H1 (cell line): ENCODE data around the gene LRRC3C. TPM values are rescaled to one million over a fixed set of nuclear protein-coding genes. Genes with fewer than 3 reads are reported as not detected.

Source experiments
- CTCF ChIA-PET: fragments of 300-600 bp; sonication (Branson Sonifier 250); formaldehyde crosslinking; loops from one replicate; lab custom pipeline; 2021; ENCODE audit not compliant: partially characterized antibody; lab: Charles Lee
- POLR2A ChIA-PET: fragments of 300-600 bp; sonication (Branson Sonifier 250); formaldehyde crosslinking; loops from one replicate; lab custom pipeline; 2021; ENCODE audit warnings: inconsistent platforms; ENCODE audit not compliant: partially characterized antibody; lab: Charles Lee
- DNase-seq, 2 experiments: peaks; one replicate each; pipeline versions ENCODE4 v3.0.0 to v3.0.0-alpha.2; 2010 to 2022; ENCODE audit warnings: low spot score in 2 of 2, low read depth in 1 of 2, mixed read lengths in 1 of 2
- FAIRE-seq: peaks from 2 replicates; lab custom pipeline; 2011; peaks lifted over from hg19 to GRCh38; lab: Jason Lieb, UNC
- H2AFZ ChIP-seq: 2 replicates; pipeline ENCODE4 v1.8.1; 2012; ENCODE audit warnings: low read length, inconsistent platforms
- H2AK5ac ChIP-seq: 2 replicates; pipeline ENCODE4 v1.6.1; 2013; ENCODE audit warnings: low read depth, low read length
- H2BK120ac ChIP-seq: replicated peaks from 2 replicates; pipeline ENCODE3; 2013; ENCODE audit warnings: low read depth, low read length, inconsistent platforms
- H2BK12ac ChIP-seq: 2 replicates; pipeline ENCODE4 v1.6.1; 2013; ENCODE audit warnings: low read depth, low read length
- H2BK15ac ChIP-seq: 2 replicates; pipeline ENCODE4 v1.6.1; 2013; ENCODE audit warnings: low read length
- H2BK20ac ChIP-seq: 2 replicates; pipeline ENCODE4 v1.6.1; 2013; ENCODE audit warnings: low read length
- H2BK5ac ChIP-seq: 2 replicates; pipeline ENCODE4 v1.6.1; 2013; ENCODE audit warnings: low read depth, low read length
- H3K14ac ChIP-seq: 2 replicates; pipeline ENCODE4 v1.6.1; 2013; ENCODE audit warnings: inconsistent platforms; ENCODE audit not compliant: insufficient read length
- H3K18ac ChIP-seq: 2 replicates; pipeline ENCODE4 v1.6.1; 2013; ENCODE audit warnings: low read length; ENCODE audit errors: extremely low read depth
- H3K23ac ChIP-seq: 2 replicates; pipeline ENCODE4 v1.6.1; 2013; ENCODE audit warnings: inconsistent platforms; ENCODE audit not compliant: insufficient read length
- H3K23me2 ChIP-seq: 2 replicates; pipeline ENCODE4 v1.6.1; 2013; ENCODE audit warnings: low read depth, low read length
- H3K27ac ChIP-seq: 2 replicates; pipeline ENCODE4 v1.6.1; 2011; ENCODE audit warnings: low read depth, low read length, inconsistent platforms
- H3K27me3 ChIP-seq, 4 experiments: replicated peaks in 1 of 4; 1 replicate in 1 of 4; 2 replicates in 3 of 4; pipeline versions ENCODE4 v1.6.1 to v1.8.1; 2011 to 2013; ENCODE audit warnings: low read length in 3 of 4, mild to moderate bottlenecking in 3 of 4, inconsistent platforms in 2 of 4, mixed read lengths in 2 of 4, moderate library complexity in 1 of 4; ENCODE audit not compliant: control insufficient read depth in 3 of 4, insufficient read depth in 3 of 4; ENCODE audit errors: extremely low read depth in 1 of 4
- H3K36me3 ChIP-seq, 4 experiments: 2 replicates each; pipeline versions ENCODE4 v1.6.1 to v1.8.1; 2011 to 2013; ENCODE audit warnings: mild to moderate bottlenecking in 4 of 4, low read length in 3 of 4, moderate library complexity in 2 of 4, control low read depth in 1 of 4, inconsistent platforms in 1 of 4; ENCODE audit not compliant: insufficient read depth in 4 of 4, control insufficient read depth in 2 of 4
- H3K4ac ChIP-seq: replicated peaks from 2 replicates; pipeline ENCODE3; 2013; ENCODE audit warnings: low read length, low read depth, mixed read lengths, inconsistent platforms; ENCODE audit not compliant: insufficient read length
- H3K4me1 ChIP-seq, 4 experiments: replicated peaks in 1 of 4; 1 replicate in 1 of 4; 2 replicates in 3 of 4; pipeline versions ENCODE4 v1.6.1 to v1.8.1; 2011 to 2013; ENCODE audit warnings: low read length in 3 of 4, inconsistent platforms in 2 of 4, mixed read lengths in 1 of 4; ENCODE audit not compliant: insufficient read depth in 4 of 4, control insufficient read depth in 3 of 4
- H3K4me2 ChIP-seq, 2 experiments: 2 replicates each; pipeline versions ENCODE4 v1.6.1 to v1.8.1; 2011 to 2013; ENCODE audit warnings: low read depth in 2 of 2, low read length in 2 of 2, control low read depth in 1 of 2, inconsistent platforms in 1 of 2, mild to moderate bottlenecking in 1 of 2; ENCODE audit not compliant: insufficient read depth in 1 of 2
- H3K4me3 ChIP-seq, 4 experiments: fragments of 200-600, 300-600 bp in 1 of 4; sonication (generic), shearing (Covaris generic), sonication (Bioruptor Twin) in 1 of 4; 2 replicates each; pipeline versions ENCODE4 v1.5.1 to v1.8.1; 2011 to 2016; ENCODE audit warnings: low read length in 4 of 4, low read depth in 3 of 4, control low read depth in 2 of 4, inconsistent platforms in 2 of 4, mild to moderate bottlenecking in 2 of 4, mixed read lengths in 1 of 4, moderate library complexity in 1 of 4; ENCODE audit not compliant: insufficient read depth in 2 of 4; ENCODE audit errors: extremely low read depth in 1 of 4
- H3K56ac ChIP-seq: replicated peaks from 2 replicates; pipeline ENCODE3; 2013; ENCODE audit warnings: low read depth, mild to moderate bottlenecking, mixed read lengths, low read length, inconsistent platforms; ENCODE audit not compliant: insufficient read length
- H3K79me1 ChIP-seq: 2 replicates; pipeline ENCODE4 v1.6.1; 2013; ENCODE audit warnings: low read depth, low read length, control low read depth
- H3K79me2 ChIP-seq, 2 experiments: 2 replicates each; pipeline versions ENCODE4 v1.6.1 to v1.8.1; 2012 to 2013; ENCODE audit warnings: low read length in 2 of 2, mild to moderate bottlenecking in 2 of 2, inconsistent platforms in 1 of 2; ENCODE audit not compliant: insufficient read depth in 2 of 2, control insufficient read depth in 1 of 2
- H3K9ac ChIP-seq, 4 experiments: replicated peaks in 1 of 4; 1 replicate in 1 of 4; 2 replicates in 3 of 4; pipeline versions ENCODE4 v1.6.1 to v1.8.1; 2011 to 2013; ENCODE audit warnings: low read depth in 3 of 4, low read length in 3 of 4, control low read depth in 2 of 4, mild to moderate bottlenecking in 2 of 4, moderate library complexity in 2 of 4, inconsistent platforms in 1 of 4; ENCODE audit errors: extremely low read depth in 1 of 4
- H3K9me3 ChIP-seq, 2 experiments: 2 replicates each; pipeline versions ENCODE4 v1.6.1 to v1.8.1; 2012 to 2013; ENCODE audit warnings: mild to moderate bottlenecking in 2 of 2, moderate library complexity in 2 of 2, control low read depth in 1 of 2, inconsistent platforms in 1 of 2, low read depth in 1 of 2, low read length in 1 of 2, mixed read lengths in 1 of 2; ENCODE audit not compliant: insufficient read depth in 2 of 2
- H4K20me1 ChIP-seq, 2 experiments: replicated peaks in 1 of 2; 2 replicates each; pipeline versions ENCODE3 to v1.8.1; 2011 to 2013; ENCODE audit warnings: inconsistent platforms in 2 of 2, low read length in 2 of 2, mild to moderate bottlenecking in 1 of 2; ENCODE audit not compliant: insufficient read depth in 2 of 2, control insufficient read depth in 1 of 2
- H4K5ac ChIP-seq: 2 replicates; pipeline ENCODE4 v1.6.1; 2013; ENCODE audit warnings: low read length, low read depth, mixed read lengths, inconsistent platforms; ENCODE audit not compliant: insufficient read length
- H4K8ac ChIP-seq: 2 replicates; pipeline ENCODE4 v1.8.0; 2013; ENCODE audit warnings: mild to moderate bottlenecking, moderate library complexity, low read length, inconsistent platforms; ENCODE audit not compliant: insufficient read depth; ENCODE audit errors: extremely low read depth
- H4K91ac ChIP-seq: replicated peaks from 2 replicates; pipeline ENCODE3; 2013; ENCODE audit warnings: low read length, mixed read lengths, inconsistent platforms; ENCODE audit not compliant: insufficient read length
- CBX5 ChIP-seq: fragments of 300-800, 300-1000 bp; sonication (generic); IDR thresholded peaks from 2 replicates; pipeline ENCODE4 v1.7.1; 2016; ENCODE audit warnings: antibody characterized with exemption, low read length, low read depth
- MAX ChIP-seq: IDR thresholded peaks from 2 replicates; pipeline ENCODE4 v1.6.1; 2012; ENCODE audit warnings: inconsistent platforms
- RAD21 ChIP-seq, 2 experiments: IDR thresholded peaks in 1 of 2; conservative IDR thresholded peaks in 1 of 2; 2 replicates each; pipeline ENCODE4 v1.6.1; 2011; ENCODE audit warnings: low read depth in 2 of 2, low read length in 2 of 2, improper control_type of control experiment in 1 of 2, inconsistent platforms in 1 of 2, mild to moderate bottlenecking in 1 of 2, moderate library complexity in 1 of 2
- WGBS, 2 experiments: shearing (Covaris generic) in 1 of 2; methylation state at CpG; one replicate each; pipeline versions ENCODE4 v1.1.6 to v1.1.7; 2013 to 2015; ENCODE audit warnings: low lambda C conversion rate in 2 of 2, mixed read lengths in 2 of 2, inconsistent platforms in 1 of 2, low coverage in 1 of 2, missing lambda C conversion rate in 1 of 2; ENCODE audit not compliant: insufficient replicate concordance in 2 of 2, insufficient coverage in 1 of 2, insufficient read length in 1 of 2; ENCODE audit errors: extremely low coverage in 1 of 2, missing lambda C conversion rate in 1 of 2; 5-methylcytosine and 5-hydroxymethylcytosine counted together
- polyA plus RNA-seq, 7 experiments: library from polyadenylated mRNA; depleted of rRNA in 3 of 7; stranded (reverse) in 5 of 7; unstranded in 2 of 7; fragments of >200 nt in 5 of 7; fragments of 200-250 nt in 2 of 7; gene quantifications; 1 replicate in 5 of 7; 2 replicates in 1 of 7; 4 replicates in 1 of 7; pipeline versions ENCODE4 v1.2.1 to v1.2.3, GENCODE V29; 2011 to 2013; ENCODE audit warnings: missing spikeins in 2 of 7, mixed read lengths in 2 of 7
- total RNA-seq: library from RNA; stranded (reverse); fragmentation: NEBNext Ultra II Directional; extraction: Animal tissue kit (Norgen Biotek cat#: 25700); gene quantifications from 2 replicates; pipeline ENCODE4 v1.2.1, GENCODE V29; 2021

Gene LRRC3C
- total and polyA plus RNA-seq, 2 of the 8 experiments (the other 6 are each of a cell fraction or from before 2014, with no cell fraction given): not detected

GRCh38 chr17:39950871-39951348 lies 23.4 kb downstream of the LRRC3C start:
- ChIA-PET CTCF (interaction anchor here (2.0 kb wide), 1 partner anchor 11 kb away, joined by 7 read pairs; no protein-coding TSS in a partner anchor), POLR2A (interaction anchor here (0.6 to 1.5 kb wide), 2 partner anchors 29 to 33 kb away, joined by 3 to 4 read pairs; partner anchors contain the start of gene GSDMB)
- H3K4ac ChIP-seq: no peak overlapping the region
- H4K8ac ChIP-seq: no peak overlapping the region
- no peak overlapping the region for H3K14ac ChIP-seq
- H3K4me2 ChIP-seq: no peak overlapping the region
- DNase-seq (no peak), FAIRE-seq (no peak)
- WGBS, 2 experiments: 83% methylated on average over 3 of the region's 5 CpGs; no CpG with 5 or more reads in 1 of the 2 experiments
- H3K27me3 ChIP-seq: peaks cover 0 to 5% (median 2%) of the 10 kb centered on the region in 4 experiments; a peak in 3 of 7 replicates
- no peak overlapping the region for H2AFZ ChIP-seq
- H3K79me2 ChIP-seq: no peaks in the 10 kb centered on the region
- no peak overlapping the region for H2BK120ac ChIP-seq
- H2BK15ac ChIP-seq: no peak overlapping the region
- H4K91ac ChIP-seq: no peak overlapping the region
- 0 out of 2 replicates have a peak, but pooled peaks cover 2% of the 10 kb centered on the region for H3K79me1 ChIP-seq
- no peaks in the 10 kb centered on the region for H4K20me1 ChIP-seq
- H3K36me3 ChIP-seq: no peaks in the 10 kb centered on the region
- no peak overlapping the region for H2BK20ac ChIP-seq
- H3K23me2 ChIP-seq: peaks cover 2% of the 10 kb centered on the region; the same call in 1 of the 2 replicates
- H3K56ac ChIP-seq: no peak overlapping the region
- no peak overlapping the region for H2AK5ac ChIP-seq
- no peak overlapping the region for H2BK5ac ChIP-seq
- peaks cover 0 to 16% (median 9%) of the 10 kb centered on the region in 4 experiments; a peak in 6 of 7 replicates for H3K4me1 ChIP-seq
- H4K5ac ChIP-seq: no peak overlapping the region
- no peak overlapping the region for H3K4me3 ChIP-seq
- H2BK12ac ChIP-seq: no peak overlapping the region
- no peak overlapping the region for H3K9ac ChIP-seq
- no peaks in the 10 kb centered on the region for H3K9me3 ChIP-seq
- H3K27ac ChIP-seq: no peak overlapping the region
- H3K18ac ChIP-seq: no peak overlapping the region
- H3K23ac ChIP-seq: no peak overlapping the region
- no peak for TF ChIP-seq CBX5
- TF ChIP-seq RAD21 (IDR thresholded peaks at IDR 0.05 in 1 of 2, conservative IDR thresholded peaks at IDR 0.05 in 1 of 2; ENCODE audit: low read depth in 2 of 2, low read length in 2 of 2): no peak
- no peak for TF ChIP-seq MAX
